Hippocampal formation (tissue), 2 donors: ENCODE data around the gene GNAO1.

Experiments used
- DNase-seq, 2 donors: peaks; one replicate each; lab custom pipeline; 2025; lab: John Stamatoyannopoulos, UW

GNAO1 gene

GRCh38 chr16:56191156-56191815, at the start of gene GNAO1:
GNAO1 (plus strand) TSS chr16:56191489; CDS start chr16:56192236, 747 bp downstream.
- peak; percentile 80 to 85 for DNase-seq

GRCh38 chr16:56143666-56144065, 47.6 kb upstream of the GNAO1 start:
- DNase-seq, result no peak

- no peak for DNase-seq
Measured at GRCh38 chr16:56145369-56145768, 45.9 kb upstream of the GNAO1 start.

- no peak for DNase-seq
Measured at GRCh38 chr16:56151621-56152020, 39.7 kb upstream of the GNAO1 start.

- no peak for DNase-seq
Measured at GRCh38 chr16:56161658-56162057, 29.6 kb upstream of the GNAO1 start.

- DNase-seq, result no peak
Measured at GRCh38 chr16:56163089-56163488, 28.2 kb upstream of the GNAO1 start.

GRCh38 chr16:56163938-56164337, 27.4 kb upstream of the GNAO1 start:
- no peak for DNase-seq

GRCh38 chr16:56164636-56165035, 26.7 kb upstream of the GNAO1 start:
- DNase-seq, result no peak

- DNase-seq, result no peak
Measured at GRCh38 chr16:56174411-56174810, 16.9 kb upstream of the GNAO1 start.

GRCh38 chr16:56181401-56181800, 9.9 kb upstream of the GNAO1 start:
- no peak for DNase-seq

GRCh38 chr16:56183266-56183665, 8.0 kb upstream of the GNAO1 start:
- DNase-seq, result no peak

- no peak for DNase-seq
Measured at GRCh38 chr16:56190048-56190676, 1.1 kb upstream of the GNAO1 start.

- DNase-seq, result peak in 1 of 2 donors; percentile 74
Measured at GRCh38 chr16:56190677-56191155, 573 bp upstream of the GNAO1 start.

- peak in 1 of 2 donors; percentile 34 for DNase-seq
Measured at GRCh38 chr16:56191835-56192634, 746 bp downstream of the GNAO1 start.

GRCh38 chr16:56192635-56192945, 1.3 kb downstream of the GNAO1 start:
- no peak for DNase-seq

GRCh38 chr16:56192986-56193945, 2.0 kb downstream of the GNAO1 start:
- no peak for DNase-seq

- peak; percentile 86 to 89 for DNase-seq
Measured at GRCh38 chr16:56193951-56194726, 2.9 kb downstream of the GNAO1 start.

- peak; percentile 54 to 75 for DNase-seq
Measured at GRCh38 chr16:56195151-56195550, 3.9 kb downstream of the GNAO1 start.

- no peak for DNase-seq
Measured at GRCh38 chr16:56196381-56196780, 5.1 kb downstream of the GNAO1 start.

- DNase-seq, result no peak
Measured at GRCh38 chr16:56197192-56197992, 6.1 kb downstream of the GNAO1 start.
